Measurements from ENCODE around the gene C10orf95. TPM values are rescaled to one million over a fixed set of nuclear protein-coding genes. Genes with fewer than 3 reads are reported as not detected.

Gene C10orf95
- total and polyA plus RNA-seq, 2 experiments from 2014 or later: 0.69 to 1.1 TPM

DNA sequence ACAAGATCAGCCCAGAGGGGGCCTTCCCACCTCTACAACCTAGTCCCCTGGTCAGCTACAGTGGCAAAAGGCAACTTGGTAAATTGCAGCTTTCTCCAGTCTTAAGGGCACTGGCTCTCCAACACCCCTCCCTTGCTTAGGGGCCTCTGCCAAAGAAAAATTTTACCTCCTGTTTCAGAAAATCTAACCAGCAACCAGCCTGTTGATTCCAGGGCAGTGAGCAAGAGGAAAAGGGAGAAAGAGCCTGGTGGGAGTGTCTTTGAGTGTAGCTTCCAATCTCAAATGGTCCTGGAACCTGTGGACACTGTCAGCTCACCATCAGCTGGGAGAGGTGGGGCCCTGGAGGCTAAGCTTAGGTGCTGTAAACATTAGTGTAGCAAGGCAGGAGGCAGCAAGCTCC lies 28.3 kb upstream of the C10orf95 start:
- H3K36me3 Mint-ChIP-seq (ENCODE audit: low read depth): peaks cover 44% of the 10 kb centered on the region
- H3K9me2 ChIP-seq (ENCODE audit: insufficient read depth): no peaks in the 10 kb centered on the region
- DNase-seq (ENCODE audit: low spot score): no peak
- H3K4me2 ChIP-seq: no peak overlapping the region
- no peak for ATAC-seq
- H3K79me2 ChIP-seq (replicated peaks; ENCODE audit: insufficient read depth): no peaks in the 10 kb centered on the region
- no peaks in the 10 kb centered on the region for H3K4me1 Mint-ChIP-seq
- H3K27ac ChIP-seq (ENCODE audit: low read depth): no peak overlapping the region
- H3K4me3 Mint-ChIP-seq: no peak overlapping the region
- no peaks in the 10 kb centered on the region for H3K9me3 Mint-ChIP-seq
- no peak overlapping the region for H3K4me3 ChIP-seq
- no peak overlapping the region for H3K27ac Mint-ChIP-seq
- H3K4me1 ChIP-seq (ENCODE audit: insufficient read depth): no peaks in the 10 kb centered on the region
- H3K36me3 ChIP-seq (ENCODE audit: insufficient read depth): peaks cover 26% of the 10 kb centered on the region
- TF ChIP-seq, protein P1, sequence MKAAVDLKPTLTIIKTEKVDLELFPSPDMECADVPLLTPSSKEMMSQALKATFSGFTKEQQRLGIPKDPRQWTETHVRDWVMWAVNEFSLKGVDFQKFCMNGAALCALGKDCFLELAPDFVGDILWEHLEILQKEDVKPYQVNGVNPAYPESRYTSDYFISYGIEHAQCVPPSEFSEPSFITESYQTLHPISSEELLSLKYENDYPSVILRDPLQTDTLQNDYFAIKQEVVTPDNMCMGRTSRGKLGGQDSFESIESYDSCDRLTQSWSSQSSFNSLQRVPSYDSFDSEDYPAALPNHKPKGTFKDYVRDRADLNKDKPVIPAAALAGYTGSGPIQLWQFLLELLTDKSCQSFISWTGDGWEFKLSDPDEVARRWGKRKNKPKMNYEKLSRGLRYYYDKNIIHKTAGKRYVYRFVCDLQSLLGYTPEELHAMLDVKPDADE (IDR thresholded peaks at IDR 0.05): no peak
- TF ChIP-seq ZNF331 (CRISPR knock-in tag; IDR thresholded peaks at IDR 0.05; ENCODE audit: low read depth) (no peak), JUNB (IDR thresholded peaks at IDR 0.05; ENCODE audit: unreplicated experiment) (no peak), CREB1 (CRISPR knock-in tag; IDR thresholded peaks at IDR 0.05; ENCODE audit: low read depth) (no peak)
- H3K27me3 Mint-ChIP-seq (ENCODE audit: insufficient read depth, low read depth, poor library complexity): peaks cover 13% of the 10 kb centered on the region
- H4K20me1 ChIP-seq (replicated peaks; ENCODE audit: insufficient read depth): peaks cover 9% of the 10 kb centered on the region; the same call in 1 of the 2 replicates
- H3F3A ChIP-seq (replicated peaks; ENCODE audit: low read depth): 0 out of 2 replicates have a peak, but pooled peaks cover 5% of the 10 kb centered on the region
- H2AFZ ChIP-seq: no peak overlapping the region
- no peaks in the 10 kb centered on the region for H3K27me3 ChIP-seq (ENCODE audit: insufficient read depth)

DNA sequence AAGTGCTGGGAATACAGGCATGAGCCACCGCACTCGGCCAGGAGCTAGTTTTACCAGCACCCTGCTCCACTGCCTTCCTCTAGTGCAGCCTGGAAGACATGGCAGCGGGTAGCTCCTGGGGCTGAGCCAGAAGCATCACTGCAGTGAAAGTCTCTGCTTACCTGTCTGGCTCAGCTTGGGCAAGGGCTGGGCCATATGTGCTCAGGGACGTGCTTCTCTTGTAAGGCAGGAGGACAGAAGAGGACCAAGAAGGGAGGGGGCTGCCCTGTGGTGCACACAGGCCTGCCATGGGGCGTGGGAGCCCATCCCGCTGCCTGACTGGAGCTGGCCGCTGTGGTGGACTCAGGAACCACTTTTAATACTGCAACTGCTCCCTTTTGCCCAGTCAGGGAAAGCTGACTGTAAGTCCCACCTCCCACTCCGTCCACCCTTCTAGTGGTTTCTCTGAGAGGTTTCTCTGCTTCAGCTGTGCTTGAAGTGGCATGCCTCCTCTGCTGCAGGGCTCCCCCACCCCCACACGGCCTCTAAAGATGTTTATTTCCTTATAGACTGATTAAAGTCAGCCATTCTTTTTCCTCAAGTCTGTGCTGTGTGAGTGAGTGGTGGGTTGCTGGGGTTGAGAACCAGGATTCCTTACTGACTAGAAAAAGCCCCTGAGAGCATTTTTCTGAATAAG lies 25.3 kb upstream of the C10orf95 start:
- ATAC-seq: no peak
- H3K4me3 Mint-ChIP-seq: no peak overlapping the region

More for the DNA sequence above, 25.3 kb upstream of the C10orf95 start:
- TF ChIP-seq, protein P1 (IDR thresholded peaks at IDR 0.05): no peak
- no peak for TF ChIP-seq EZH2phosphoT487 (IDR thresholded peaks at IDR 0.05; ENCODE audit: unreplicated experiment)
- no peak for TF ChIP-seq NANOG (IDR thresholded peaks at IDR 0.05; ENCODE audit: borderline replicate concordance)
- TF ChIP-seq, protein P2, sequence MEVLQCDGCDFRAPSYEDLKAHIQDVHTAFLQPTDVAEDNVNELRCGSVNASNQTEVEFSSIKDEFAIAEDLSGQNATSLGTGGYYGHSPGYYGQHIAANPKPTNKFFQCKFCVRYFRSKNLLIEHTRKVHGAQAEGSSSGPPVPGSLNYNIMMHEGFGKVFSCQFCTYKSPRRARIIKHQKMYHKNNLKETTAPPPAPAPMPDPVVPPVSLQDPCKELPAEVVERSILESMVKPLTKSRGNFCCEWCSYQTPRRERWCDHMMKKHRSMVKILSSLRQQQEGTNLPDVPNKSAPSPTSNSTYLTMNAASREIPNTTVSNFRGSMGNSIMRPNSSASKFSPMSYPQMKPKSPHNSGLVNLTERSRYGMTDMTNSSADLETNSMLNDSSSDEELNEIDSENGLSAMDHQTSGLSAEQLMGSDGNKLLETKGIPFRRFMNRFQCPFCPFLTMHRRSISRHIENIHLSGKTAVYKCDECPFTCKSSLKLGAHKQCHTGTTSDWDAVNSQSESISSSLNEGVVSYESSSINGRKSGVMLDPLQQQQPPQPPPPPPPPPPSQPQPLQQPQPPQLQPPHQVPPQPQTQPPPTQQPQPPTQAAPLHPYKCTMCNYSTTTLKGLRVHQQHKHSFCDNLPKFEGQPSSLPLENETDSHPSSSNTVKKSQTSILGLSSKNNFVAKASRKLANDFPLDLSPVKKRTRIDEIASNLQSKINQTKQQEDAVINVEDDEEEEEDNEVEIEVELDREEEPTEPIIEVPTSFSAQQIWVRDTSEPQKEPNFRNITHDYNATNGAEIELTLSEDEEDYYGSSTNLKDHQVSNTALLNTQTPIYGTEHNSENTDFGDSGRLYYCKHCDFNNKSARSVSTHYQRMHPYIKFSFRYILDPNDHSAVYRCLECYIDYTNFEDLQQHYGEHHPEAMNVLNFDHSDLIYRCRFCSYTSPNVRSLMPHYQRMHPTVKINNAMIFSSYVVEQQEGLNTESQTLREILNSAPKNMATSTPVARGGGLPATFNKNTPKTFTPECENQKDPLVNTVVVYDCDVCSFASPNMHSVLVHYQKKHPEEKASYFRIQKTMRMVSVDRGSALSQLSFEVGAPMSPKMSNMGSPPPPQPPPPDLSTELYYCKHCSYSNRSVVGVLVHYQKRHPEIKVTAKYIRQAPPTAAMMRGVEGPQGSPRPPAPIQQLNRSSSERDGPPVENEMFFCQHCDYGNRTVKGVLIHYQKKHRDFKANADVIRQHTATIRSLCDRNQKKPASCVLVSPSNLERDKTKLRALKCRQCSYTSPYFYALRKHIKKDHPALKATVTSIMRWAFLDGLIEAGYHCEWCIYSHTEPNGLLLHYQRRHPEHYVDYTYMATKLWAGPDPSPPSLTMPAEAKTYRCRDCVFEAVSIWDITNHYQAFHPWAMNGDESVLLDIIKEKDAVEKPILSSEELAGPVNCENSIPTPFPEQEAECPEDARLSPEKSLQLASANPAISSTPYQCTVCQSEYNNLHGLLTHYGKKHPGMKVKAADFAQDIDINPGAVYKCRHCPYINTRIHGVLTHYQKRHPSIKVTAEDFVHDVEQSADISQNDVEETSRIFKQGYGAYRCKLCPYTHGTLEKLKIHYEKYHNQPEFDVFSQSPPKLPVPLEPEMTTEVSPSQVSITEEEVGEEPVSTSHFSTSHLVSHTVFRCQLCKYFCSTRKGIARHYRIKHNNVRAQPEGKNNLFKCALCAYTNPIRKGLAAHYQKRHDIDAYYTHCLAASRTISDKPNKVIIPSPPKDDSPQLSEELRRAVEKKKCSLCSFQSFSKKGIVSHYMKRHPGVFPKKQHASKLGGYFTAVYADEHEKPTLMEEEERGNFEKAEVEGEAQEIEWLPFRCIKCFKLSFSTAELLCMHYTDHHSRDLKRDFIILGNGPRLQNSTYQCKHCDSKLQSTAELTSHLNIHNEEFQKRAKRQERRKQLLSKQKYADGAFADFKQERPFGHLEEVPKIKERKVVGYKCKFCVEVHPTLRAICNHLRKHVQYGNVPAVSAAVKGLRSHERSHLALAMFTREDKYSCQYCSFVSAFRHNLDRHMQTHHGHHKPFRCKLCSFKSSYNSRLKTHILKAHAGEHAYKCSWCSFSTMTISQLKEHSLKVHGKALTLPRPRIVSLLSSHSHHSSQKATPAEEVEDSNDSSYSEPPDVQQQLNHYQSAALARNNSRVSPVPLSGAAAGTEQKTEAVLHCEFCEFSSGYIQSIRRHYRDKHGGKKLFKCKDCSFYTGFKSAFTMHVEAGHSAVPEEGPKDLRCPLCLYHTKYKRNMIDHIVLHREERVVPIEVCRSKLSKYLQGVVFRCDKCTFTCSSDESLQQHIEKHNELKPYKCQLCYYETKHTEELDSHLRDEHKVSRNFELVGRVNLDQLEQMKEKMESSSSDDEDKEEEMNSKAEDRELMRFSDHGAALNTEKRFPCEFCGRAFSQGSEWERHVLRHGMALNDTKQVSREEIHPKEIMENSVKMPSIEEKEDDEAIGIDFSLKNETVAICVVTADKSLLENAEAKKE (CRISPR knock-in tag; IDR thresholded peaks at IDR 0.05): no peak
- no peak for TF ChIP-seq JUNB (IDR thresholded peaks at IDR 0.05; ENCODE audit: unreplicated experiment)
- no peaks in the 10 kb centered on the region for H3K36me3 ChIP-seq (ENCODE audit: insufficient read depth)
- no peak overlapping the region for H3K4me3 ChIP-seq
- Mint-ChIP-seq H3K27me3 (ENCODE audit: insufficient read depth, low read depth, poor library complexity) (peaks cover 11% of the 10 kb centered on the region), H3K27ac (no peak overlapping the region), H3K4me1 (no peaks in the 10 kb centered on the region), H3K36me3 (ENCODE audit: low read depth) (peaks cover 21% of the 10 kb centered on the region), H3K9me3 (no peaks in the 10 kb centered on the region)
- H3F3A ChIP-seq (replicated peaks; ENCODE audit: low read depth): 0 out of 2 replicates have a peak, but pooled peaks cover 5% of the 10 kb centered on the region
- H3K27me3 ChIP-seq (ENCODE audit: insufficient read depth): no peaks in the 10 kb centered on the region
- H3K9me2 ChIP-seq (ENCODE audit: insufficient read depth): no peaks in the 10 kb centered on the region
- H4K20me1 ChIP-seq (replicated peaks; ENCODE audit: insufficient read depth): peaks cover 4% of the 10 kb centered on the region; the same call in 1 of the 2 replicates
- no peaks in the 10 kb centered on the region for H3K79me2 ChIP-seq (replicated peaks; ENCODE audit: insufficient read depth)
- no peak overlapping the region for H2AFZ ChIP-seq
- H3K27ac ChIP-seq (ENCODE audit: low read depth): no peak overlapping the region
- no peaks in the 10 kb centered on the region for H3K4me1 ChIP-seq (ENCODE audit: insufficient read depth)
- DNase-seq (ENCODE audit: low spot score): no peak
- no peak overlapping the region for H3K4me2 ChIP-seq
